NCI-H2081 (cell line): ENCODE measurements around the gene SIM1.
"Not testable (repeated sequence)": the region's sequence is repeated elsewhere in the genome, so short reads cannot be mapped to it uniquely, and the experiment has no call there.

Experiments used
- DNase-seq, 2 experiments: peaks; one replicate each; lab custom pipeline; 2025; lab: John Stamatoyannopoulos, UW

The SIM1 gene

GRCh38 chr6:100354736-100355641, 109.7 kb downstream of the SIM1 start:
- DNase-seq: not testable (repeated sequence)

- DNase-seq: no peak
Measured at GRCh38 chr6:100353276-100354015, 111.3 kb downstream of the SIM1 start.

- DNase-seq: no peak
Measured at GRCh38 chr6:100350139-100350538, 114.6 kb downstream of the SIM1 start.

GRCh38 chr6:100349366-100349765, 115.4 kb downstream of the SIM1 start:
- no peak for DNase-seq

GRCh38 chr6:100347901-100348550, 116.7 kb downstream of the SIM1 start:
- no peak for DNase-seq

- no peak for DNase-seq
Measured at GRCh38 chr6:100346828-100347227, 117.9 kb downstream of the SIM1 start.

- no peak for DNase-seq
Measured at GRCh38 chr6:100346203-100346602, 118.5 kb downstream of the SIM1 start.

GRCh38 chr6:100344761-100345160, 120.0 kb downstream of the SIM1 start:
- no peak for DNase-seq

GRCh38 chr6:100344321-100344720, 120.4 kb downstream of the SIM1 start:
- DNase-seq: no peak

- no peak for DNase-seq
Measured at GRCh38 chr6:100343316-100344077, 121.2 kb downstream of the SIM1 start.

GRCh38 chr6:100342830-100343229, 121.9 kb downstream of the SIM1 start:
- no peak for DNase-seq

- DNase-seq: no peak
Measured at GRCh38 chr6:100339574-100340255, 125.0 kb downstream of the SIM1 start.

- DNase-seq: no peak
Measured at GRCh38 chr6:100338090-100338489, 126.6 kb downstream of the SIM1 start.

GRCh38 chr6:100336876-100337275, 127.8 kb downstream of the SIM1 start:
- peak in 1 of 2 experiments; percentile 36 for DNase-seq

GRCh38 chr6:100335991-100336390, 128.7 kb downstream of the SIM1 start:
- DNase-seq: no peak
